HCT116 (cell line): ENCODE measurements around the gene HOXC6.
"Not testable (repeated sequence)": the region's sequence is repeated elsewhere in the genome, so short reads cannot be mapped to it uniquely, and the experiment has no call there.

Source experiments
- CTCF ChIP-seq, 3 experiments: fragments of 200-600 bp in 1 of 3; sonication (generic) in 1 of 3; IDR thresholded peaks in 2 of 3; conservative IDR thresholded peaks in 1 of 3; 2 replicates each; pipeline ENCODE4 v1.5.1; 2012 to 2017; ENCODE audit warnings: low read depth in 2 of 3, low read length in 2 of 3, antibody characterized with exemption in 1 of 3, borderline replicate concordance in 1 of 3, control low read depth in 1 of 3, mild to moderate bottlenecking in 1 of 3, mixed read lengths in 1 of 3, mixed run types in 1 of 3, moderate library complexity in 1 of 3; ENCODE audit not compliant: insufficient read depth in 1 of 3
- JUND ChIP-seq: IDR thresholded peaks from 2 replicates; pipeline ENCODE4 v1.6.1; 2012

- TF ChIP-seq JUND; CTCF (IDR thresholded peaks at IDR 0.05 in 2 of 3, conservative IDR thresholded peaks at IDR 0.05 in 1 of 3; ENCODE audit: borderline replicate concordance in 1 of 3, insufficient read depth in 1 of 3, low read depth in 2 of 3, low read length in 2 of 3): not testable (repeated sequence)
These were observed 13.8 kb downstream of the HOXC6 start for GRCh38 chr12:54042033-54042432.
